ENCODE data around the gene UAP1L1. TPM values are rescaled to one million over a fixed set of nuclear protein-coding genes. Genes with fewer than 3 reads are reported as not detected.
A peak's percentile ranks its signal among the peaks of the same experiment; 100 is the strongest.

Gene UAP1L1
- total and polyA plus RNA-seq, 12 donors = 3.4 to 24.3 (median 8.5) TPM

- DNase-seq (peak in 1 of 2 donors; percentile 15), ATAC-seq (no peak)
- H3K4me1 ChIP-seq = peaks cover 30 to 53% (median 44%) of the 10 kb centered on the region in 9 donors
- no peaks in the 10 kb centered on the region for H3K9me3 ChIP-seq
- H3K36me3 ChIP-seq = no peaks in the 10 kb centered on the region
- intact Hi-C loops (cut with DNase I) = no loop called here
- peaks cover 6 to 73% (median 51%) of the 10 kb centered on the region in 7 donors for H3K27me3 ChIP-seq
- peak overlapping the region in 5 of 10 donors; percentile 78 to 93 (median 85) for H3K27ac ChIP-seq
- H3K4me3 ChIP-seq = peak overlapping the region in 9 of 10 donors; percentile 35 to 55 (median 44)
- TF ChIP-seq CTCF (IDR thresholded peaks at IDR 0.05) = no peak
- 13 to 16% methylated on average over 54 to 71 of the region's 71 CpGs for WGBS, 2 donors
Measured at GRCh38 chr9:137052998-137053943, 24.0 kb upstream of the UAP1L1 start.

GRCh38 chr9:137053944-137054931, 23.1 kb upstream of the UAP1L1 start, which contains the start of gene ENTPD2:
TSS of gene ENTPD2 (minus strand) at chr9:137054061. CDS start at chr9:137053997, 64 bp downstream.
- DNase-seq (peak in 1 of 2 donors; percentile 40), ATAC-seq (peak in 1 of 8 donors; percentile 1)
- Histone ChIP-seq H3K27ac (peak within 1 kb of the TSS in 9 of 10 donors; percentile 66 to 93 (median 85)), H3K4me3 (peak within 1 kb of the TSS in 9 of 10 donors; percentile 35 to 55 (median 44)), H3K36me3 (no peaks in the 10 kb centered on the region), H3K9me3 (no peaks in the 10 kb centered on the region), H3K4me1 (peaks cover 30 to 50% (median 41%) of the 10 kb centered on the region in 9 donors), H3K27me3 (peaks cover 6 to 63% (median 42%) of the 10 kb centered on the region in 7 donors)
- TF ChIP-seq CTCF (IDR thresholded peaks at IDR 0.05) = no peak
- intact Hi-C loops (cut with DNase I) = no loop called here
- WGBS, 2 donors = 21 to 28% methylated on average over 67 to 90 of the region's 90 CpGs

- H3K27ac ChIP-seq = peak overlapping the region; percentile 14 to 93 (median 85)
- DNase-seq = peak in 1 of 2 donors; percentile 43
- WGBS, 2 donors = 63% methylated on average over 17 of the region's 17 CpGs
- H3K4me3 ChIP-seq = peak overlapping the region in 1 of 10 donors; percentile 55
- ATAC-seq = peak; percentile 4 to 26 (median 10)
- TF ChIP-seq CTCF (IDR thresholded peaks at IDR 0.05) = no peak
- no peaks in the 10 kb centered on the region for H3K36me3 ChIP-seq
- peaks cover 30 to 50% (median 41%) of the 10 kb centered on the region in 9 donors for H3K4me1 ChIP-seq
- no peaks in the 10 kb centered on the region for H3K9me3 ChIP-seq
- intact Hi-C loops (cut with DNase I) = no loop called here
- H3K27me3 ChIP-seq = peaks cover 6 to 56% (median 36%) of the 10 kb centered on the region in 7 donors
Measured at GRCh38 chr9:137054932-137055384, 22.4 kb upstream of the UAP1L1 start.

All from heart right ventricle (tissue), 16 donors.